ENCODE measurements around the gene OR5B21. TPM values are rescaled to one million over a fixed set of nuclear protein-coding genes. Genes with fewer than 3 reads are reported as not detected.
A peak's percentile ranks its signal among the peaks of the same experiment; 100 is the strongest.

The OR5B21 gene
- under 1 TPM; 0.66 to 0.74 TPM for total RNA-seq

DNA sequence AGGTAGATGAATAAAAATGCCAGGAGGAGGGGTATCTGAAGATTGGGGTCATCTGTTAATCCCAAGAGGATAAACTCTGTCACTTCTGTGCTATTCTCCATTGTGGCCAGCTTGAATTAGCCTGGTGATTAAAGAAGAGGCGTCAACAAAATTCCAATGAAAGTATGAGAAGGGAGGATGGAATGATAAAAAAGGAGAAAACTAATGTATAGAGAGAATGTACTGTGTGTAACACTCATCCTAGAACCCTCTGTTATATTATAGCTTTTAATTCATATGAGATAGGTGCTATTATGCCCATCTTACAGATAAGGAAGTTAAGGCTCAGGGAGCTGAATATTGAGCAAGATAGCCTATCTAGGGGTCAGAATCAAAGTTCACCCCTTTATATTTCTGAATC lies at the start of gene OR5B21:
Gene OR5B21 (minus strand): TSS at position 101 of the 400 bp plus-strand sequence. CDS start 0 bp downstream, at position 101.
- ATAC-seq (no peak), DNase-seq (ENCODE audit: low spot score in 2 of 2) (no peak)
- peaks cover 0 to 5% of the 10 kb centered on the region in 2 donors for H3K9me3 Mint-ChIP-seq
- H3K36me3 Mint-ChIP-seq, result peaks cover 10 to 12% of the 10 kb centered on the region in 2 donors
- no peak within 1 kb of the TSS for H3K27ac Mint-ChIP-seq

- ATAC-seq, result no peak
- H3K9me3 Mint-ChIP-seq, result no peaks in the 10 kb centered on the region
- H3K36me3 Mint-ChIP-seq, result peaks cover 68 to 87% of the 10 kb centered on the region in 2 donors
- no peak overlapping the region for H3K27ac Mint-ChIP-seq
- DNase-seq (ENCODE audit: low spot score in 2 of 2), result no peak
Observed at GRCh38 chr11:58549644-58550043, 41.7 kb upstream of the OR5B21 start.

- DNase-seq (ENCODE audit: low spot score in 2 of 2) (no peak), ATAC-seq (peak in 1 of 2 donors; percentile 60)
- Mint-ChIP-seq H3K36me3 (peaks cover 60 to 81% of the 10 kb centered on the region in 2 donors), H3K9me3 (no peaks in the 10 kb centered on the region), H3K27ac (peak overlapping the region in 1 of 2 donors; percentile 12)
Observed at GRCh38 chr11:58546841-58547240, 38.9 kb upstream of the OR5B21 start.

- Mint-ChIP-seq H3K36me3 (peaks cover 62 to 78% of the 10 kb centered on the region in 2 donors), H3K27ac (peak overlapping the region in 1 of 2 donors; percentile 21), H3K9me3 (peaks cover 6 to 13% of the 10 kb centered on the region in 2 donors)
- DNase-seq (ENCODE audit: low spot score in 2 of 2) (no peak), ATAC-seq (peak in 1 of 2 donors; percentile 40)
Observed at GRCh38 chr11:58531865-58532341, 24.0 kb upstream of the OR5B21 start.

DNA sequence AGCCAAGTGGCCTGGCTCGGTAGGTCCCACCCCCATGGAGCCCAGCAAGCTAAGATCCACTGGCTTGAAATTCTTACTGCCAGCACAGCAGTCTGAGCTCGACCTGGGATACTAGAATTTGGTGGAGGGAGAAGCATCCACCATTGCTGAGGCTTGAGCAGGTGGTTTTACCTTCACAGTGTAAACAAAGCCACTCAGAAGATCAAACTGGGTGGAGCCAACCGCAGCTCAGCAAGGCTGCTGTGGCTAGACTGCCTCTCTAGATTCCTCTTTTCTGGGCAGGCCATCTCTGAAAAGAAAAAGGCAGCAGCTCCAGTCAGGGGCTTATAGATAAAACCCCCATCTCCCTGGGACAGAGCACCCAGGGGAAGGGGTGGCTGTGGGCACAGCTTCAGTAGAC lies 22.3 kb upstream of the OR5B21 start:
- Mint-ChIP-seq H3K36me3 (peaks cover 51 to 70% of the 10 kb centered on the region in 2 donors), H3K27ac (peak overlapping the region in 1 of 2 donors; percentile 30), H3K9me3 (peaks cover 6 to 13% of the 10 kb centered on the region in 2 donors)
- ATAC-seq, result peak in 1 of 2 donors; percentile 21
- DNase-seq (ENCODE audit: low spot score in 2 of 2), result no peak

DNA sequence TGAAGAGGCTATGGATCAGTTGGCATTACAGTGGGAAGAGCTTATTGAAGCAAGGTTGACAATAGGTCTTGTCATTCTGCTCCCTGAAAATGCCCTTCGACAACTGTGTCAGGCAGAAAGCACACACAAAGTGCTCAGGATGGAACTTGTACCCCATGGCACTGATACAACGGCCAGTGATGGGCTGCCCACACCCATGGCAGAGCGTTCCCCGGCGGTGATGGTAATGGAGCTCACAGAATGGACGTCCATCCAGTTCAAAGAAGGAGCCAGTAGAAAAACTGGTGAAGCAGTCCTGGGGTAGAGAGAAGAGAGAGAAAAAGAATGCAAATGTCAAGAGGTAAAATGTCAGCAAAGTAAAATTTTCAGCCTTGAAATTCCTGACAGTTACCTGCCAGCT lies 19.5 kb upstream of the OR5B21 start:
- Mint-ChIP-seq H3K36me3 (peaks cover 27 to 48% of the 10 kb centered on the region in 2 donors), H3K9me3 (no peaks in the 10 kb centered on the region), H3K27ac (peak overlapping the region; percentile 40 to 94)
- DNase-seq (ENCODE audit: low spot score in 2 of 2) (no peak), ATAC-seq (no peak)

DNA sequence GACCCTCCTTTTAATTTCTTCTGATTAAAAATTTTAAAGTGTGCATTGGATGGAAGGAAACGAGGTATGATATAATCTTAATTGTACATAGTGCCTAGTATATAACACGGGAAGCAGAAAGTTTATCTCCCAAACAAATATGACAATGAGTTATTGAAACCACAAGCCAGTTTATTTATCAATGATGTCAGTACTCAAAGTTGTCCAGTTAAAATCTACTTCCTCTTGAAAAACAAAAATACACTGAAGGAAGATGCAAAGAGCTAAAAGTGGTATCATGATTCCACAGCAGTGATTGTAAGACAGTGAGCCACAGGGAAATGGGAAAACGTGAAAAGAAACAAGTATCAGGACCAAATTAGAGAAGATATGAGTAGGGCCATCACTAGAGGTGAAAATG lies 18.8 kb upstream of the OR5B21 start:
- DNase-seq (ENCODE audit: low spot score in 2 of 2), result no peak
- Mint-ChIP-seq H3K27ac (peak overlapping the region; percentile 33 to 94), H3K36me3 (peaks cover 27 to 54% of the 10 kb centered on the region in 2 donors), H3K9me3 (no peaks in the 10 kb centered on the region)
- ATAC-seq, result no peak

DNA sequence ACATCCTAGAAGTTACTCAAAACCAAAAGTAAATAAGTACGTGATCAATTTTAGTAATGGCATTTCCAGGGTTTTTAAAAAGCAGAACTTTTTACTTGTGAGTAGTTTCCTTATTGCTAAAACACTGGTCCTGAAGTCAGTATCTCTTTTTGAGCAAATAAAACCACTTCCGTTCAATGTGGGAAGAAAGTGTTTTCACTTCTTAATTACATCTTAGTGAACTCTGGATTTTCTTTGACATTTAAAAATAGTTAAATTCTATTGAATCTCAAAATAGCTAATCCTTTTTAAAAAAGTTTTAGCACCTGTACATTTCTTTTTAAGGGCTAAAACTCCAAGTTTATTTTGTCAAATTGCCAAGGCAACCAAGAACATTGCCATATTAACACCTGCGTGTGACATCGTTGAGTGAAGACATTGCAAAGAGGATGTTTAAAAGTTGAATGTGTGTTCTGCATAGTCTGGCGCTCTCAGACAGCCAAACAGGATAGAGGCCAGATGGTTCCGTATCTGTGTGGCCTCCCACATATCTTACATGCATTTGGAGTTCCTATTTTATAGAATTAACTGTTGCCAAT lies 17.2 kb upstream of the OR5B21 start:
- DNase-seq (ENCODE audit: low spot score in 2 of 2), result peak in 1 of 2 donors; percentile 42
- no peaks in the 10 kb centered on the region for H3K9me3 Mint-ChIP-seq
- H3K27ac Mint-ChIP-seq, result peak overlapping the region; percentile 94 to 97
- H3K36me3 Mint-ChIP-seq, result peaks cover 16 to 43% of the 10 kb centered on the region in 2 donors
- ATAC-seq, result peak; percentile 75 to 85

DNA sequence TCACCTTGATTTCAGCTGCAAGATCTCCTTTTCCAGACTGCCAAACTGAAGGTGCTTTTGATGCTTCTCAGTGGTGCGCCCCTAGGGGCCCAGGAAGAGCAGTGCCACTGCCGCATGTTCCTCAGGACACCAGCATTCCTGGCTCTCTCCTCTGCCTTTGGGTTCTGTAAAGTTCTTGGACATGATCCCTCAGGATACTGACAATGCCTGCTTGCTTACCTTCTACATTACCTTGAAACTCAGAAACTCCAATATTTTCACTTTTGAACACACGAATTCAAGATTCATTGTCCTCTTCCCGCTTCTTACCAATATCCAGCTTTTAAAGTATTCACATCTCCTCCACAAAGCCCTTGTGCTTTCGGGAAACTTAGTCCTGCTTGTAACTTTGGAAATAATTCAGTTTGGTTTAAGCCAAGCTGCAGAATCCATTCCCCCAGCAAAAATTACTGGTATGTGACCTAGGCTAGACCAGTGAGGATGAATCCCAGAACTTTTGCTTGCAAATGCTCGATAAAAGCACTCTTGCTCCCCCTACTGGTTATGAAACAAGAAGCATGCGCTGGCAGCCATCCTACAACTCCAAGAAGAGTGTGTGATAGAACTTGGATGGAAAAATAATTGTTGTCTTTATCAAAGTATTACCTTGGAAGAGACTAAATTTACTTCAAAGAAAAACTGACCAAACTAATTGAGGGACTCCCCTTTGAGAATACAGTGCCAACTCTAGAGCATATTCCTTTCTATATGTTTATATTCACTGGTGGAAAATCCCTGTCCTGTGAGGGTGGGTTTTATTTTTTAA lies 16.5 kb upstream of the OR5B21 start:
- peak; percentile 39 to 52 for ATAC-seq
- Mint-ChIP-seq H3K9me3 (no peaks in the 10 kb centered on the region), H3K27ac (peak overlapping the region; percentile 94 to 97), H3K36me3 (peaks cover 16 to 37% of the 10 kb centered on the region in 2 donors)
- peak in 1 of 2 donors; percentile 43 for DNase-seq (ENCODE audit: low spot score in 2 of 2)

DNA sequence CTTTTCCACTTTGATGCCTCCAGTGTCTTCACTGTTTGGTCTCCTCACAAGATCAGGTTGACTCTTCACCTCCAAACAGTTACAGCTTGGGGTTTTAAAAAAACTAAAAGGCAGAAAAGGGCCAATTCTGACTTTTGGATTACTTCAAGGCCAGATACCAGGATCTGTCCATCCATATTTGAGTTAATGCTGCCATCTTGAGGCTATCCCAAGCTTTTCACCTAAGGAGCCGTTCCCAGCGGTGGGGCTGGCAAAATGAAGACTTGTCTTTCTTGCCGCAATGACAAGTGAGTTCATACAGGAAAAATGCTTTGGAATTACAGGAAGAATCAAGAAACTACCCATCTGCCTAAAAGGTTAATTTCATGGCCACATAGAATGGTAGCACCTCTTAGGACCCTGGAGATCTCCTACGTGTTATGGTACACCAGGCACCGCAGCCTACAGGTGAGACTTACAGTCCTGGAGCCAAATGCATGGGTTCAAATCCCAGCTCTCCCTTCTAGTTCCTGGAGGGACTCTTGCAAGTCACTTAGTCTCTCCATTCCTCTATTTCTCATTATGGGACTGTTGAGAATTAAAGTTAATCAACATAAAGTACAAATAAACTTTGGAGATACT lies 6.0 kb upstream of the OR5B21 start:
- ATAC-seq (peak; percentile 40 to 66), DNase-seq (ENCODE audit: low spot score in 2 of 2) (no peak)
- no peaks in the 10 kb centered on the region for H3K36me3 Mint-ChIP-seq
- H3K27ac Mint-ChIP-seq, result no peak overlapping the region
- H3K9me3 Mint-ChIP-seq, result no peaks in the 10 kb centered on the region

- no peak for ATAC-seq
- Mint-ChIP-seq H3K27ac (no peak overlapping the region), H3K36me3 (peaks cover 10 to 12% of the 10 kb centered on the region in 2 donors), H3K9me3 (peaks cover 0 to 5% of the 10 kb centered on the region in 2 donors)
- no peak for DNase-seq (ENCODE audit: low spot score in 2 of 2)
Observed at GRCh38 chr11:58511636-58512035, 3.7 kb upstream of the OR5B21 start.

- Mint-ChIP-seq H3K36me3 (peaks cover 10 to 12% of the 10 kb centered on the region in 2 donors), H3K9me3 (peaks cover 0 to 5% of the 10 kb centered on the region in 2 donors), H3K27ac (no peak overlapping the region)
- ATAC-seq (no peak), DNase-seq (ENCODE audit: low spot score in 2 of 2) (no peak)
Observed at GRCh38 chr11:58509748-58510147, 1.8 kb upstream of the OR5B21 start.

DNA sequence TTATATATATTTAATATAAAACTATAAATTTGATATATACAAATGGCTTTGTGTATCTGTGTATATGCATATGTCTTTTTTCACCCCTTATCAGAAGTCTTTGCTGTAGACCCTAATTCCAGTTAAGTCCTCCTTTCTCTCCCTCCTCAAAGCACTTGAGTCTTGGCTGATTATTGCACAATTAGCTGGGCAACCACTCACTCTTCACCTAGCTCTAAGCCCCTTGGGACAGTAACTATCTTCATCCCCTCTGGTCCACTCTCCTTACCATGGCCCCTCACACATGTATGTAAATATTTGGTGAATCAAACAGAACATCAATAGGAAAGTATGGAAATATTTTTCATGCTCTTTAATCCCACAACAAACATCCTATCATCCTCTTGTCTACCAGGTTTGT lies 909 bp upstream of the OR5B21 start:
- H3K9me3 Mint-ChIP-seq, result peaks cover 0 to 5% of the 10 kb centered on the region in 2 donors
- H3K36me3 Mint-ChIP-seq, result peaks cover 10 to 12% of the 10 kb centered on the region in 2 donors
- H3K27ac Mint-ChIP-seq, result no peak overlapping the region
- ATAC-seq, result no peak
- no peak for DNase-seq (ENCODE audit: low spot score in 2 of 2)

- Mint-ChIP-seq H3K27ac (no peak overlapping the region), H3K9me3 (peaks cover 0 to 5% of the 10 kb centered on the region in 2 donors), H3K36me3 (peaks cover 10 to 12% of the 10 kb centered on the region in 2 donors)
- DNase-seq (ENCODE audit: low spot score in 2 of 2) (no peak), ATAC-seq (no peak)
Observed at GRCh38 chr11:58507355-58507754, 550 bp downstream of the OR5B21 start.

GRCh38 chr11:58506935-58507334 lies 970 bp downstream of the OR5B21 start:
- DNase-seq (ENCODE audit: low spot score in 2 of 2), result no peak
- H3K36me3 Mint-ChIP-seq, result peaks cover 10 to 12% of the 10 kb centered on the region in 2 donors
- no peak overlapping the region for H3K27ac Mint-ChIP-seq
- ATAC-seq, result no peak
- peaks cover 0 to 5% of the 10 kb centered on the region in 2 donors for H3K9me3 Mint-ChIP-seq

- H3K27ac Mint-ChIP-seq, result peak overlapping the region in 1 of 2 donors; percentile 64
- H3K9me3 Mint-ChIP-seq, result peaks cover 0 to 5% of the 10 kb centered on the region in 2 donors
- ATAC-seq (peak; percentile 76 to 89), DNase-seq (ENCODE audit: low spot score in 2 of 2) (no peak)
- peaks cover 10 to 12% of the 10 kb centered on the region in 2 donors for H3K36me3 Mint-ChIP-seq
Observed at GRCh38 chr11:58505849-58506248, 2.1 kb downstream of the OR5B21 start.

GRCh38 chr11:58504232-58504631 lies 3.7 kb downstream of the OR5B21 start:
- Mint-ChIP-seq H3K9me3 (peaks cover 0 to 5% of the 10 kb centered on the region in 2 donors), H3K36me3 (peaks cover 10 to 12% of the 10 kb centered on the region in 2 donors), H3K27ac (no peak overlapping the region)
- DNase-seq (ENCODE audit: low spot score in 2 of 2), result no peak
- ATAC-seq, result no peak

Data from activated naive CD4-positive, alpha-beta T cell treated with anti-CD3 and anti-CD28 coated beads, Interleukin-2, amount 50 U/mL, for 72 hours (primary cell).